WTC11 (cell line): Measurements from ENCODE around the gene PRKCE.

ENCODE experiments used
- ATF3 ChIP-seq: sonication (generic); formaldehyde crosslinking; conservative IDR thresholded peaks from 2 replicates; pipeline ENCODE4 v1.8.1; 2022; ENCODE audit warnings: mild to moderate bottlenecking, missing genetic modification reagents
- CREB1 ChIP-seq: sonication (generic); formaldehyde crosslinking; IDR thresholded peaks from 2 replicates; pipeline ENCODE4 v1.8.0; 2023; ENCODE audit warnings: mild to moderate bottlenecking, missing genetic modification reagents
- CTCF ChIP-seq: fragments of 200-600 bp; IDR thresholded peaks from 2 replicates; pipeline ENCODE4 v1.8.0; 2022; ENCODE audit warnings: antibody characterized with exemption
- EMX1 ChIP-seq: fragments of 250-450 bp; sonication (Bioruptor Pico); IDR thresholded peaks from 2 replicates; pipeline ENCODE4 v1.8.0; 2021; ENCODE audit warnings: mild to moderate bottlenecking
- ERG ChIP-seq: fragments of 250-450 bp; sonication (Bioruptor Pico); IDR thresholded peaks from 2 replicates; pipeline ENCODE4 v1.8.0; 2021; ENCODE audit warnings: mild to moderate bottlenecking
- MAX ChIP-seq: sonication (generic); formaldehyde crosslinking; IDR thresholded peaks from 2 replicates; pipeline ENCODE4 v1.8.0; 2022; ENCODE audit warnings: mild to moderate bottlenecking, missing genetic modification reagents
- NFYB ChIP-seq: sonication (generic); formaldehyde crosslinking; conservative IDR thresholded peaks from 2 replicates; pipeline ENCODE4 v1.8.0; 2022; ENCODE audit warnings: low read depth, missing genetic modification reagents
- SMAD3 ChIP-seq: sonication (generic); formaldehyde crosslinking; IDR thresholded peaks from 2 replicates; pipeline ENCODE4 v1.8.0; 2022; ENCODE audit warnings: missing genetic modification reagents, mild to moderate bottlenecking, borderline replicate concordance
- STAT6 ChIP-seq: sonication (generic); formaldehyde crosslinking; conservative IDR thresholded peaks from 2 replicates; pipeline ENCODE4 v1.8.1; 2023; ENCODE audit warnings: mild to moderate bottlenecking, low read depth, missing genetic modification reagents, moderate library complexity
- ZNF138 ChIP-seq: sonication (generic); formaldehyde crosslinking; conservative IDR thresholded peaks from 2 replicates; pipeline ENCODE4 v1.8.1; 2022; ENCODE audit warnings: mild to moderate bottlenecking, moderate library complexity, missing genetic modification reagents

- no peak for TF ChIP-seq CTCF
- no peak for TF ChIP-seq MAX (CRISPR knock-in tag)
- TF ChIP-seq SMAD3 (CRISPR knock-in tag), result no peak
- no peak for TF ChIP-seq ERG (CRISPR knock-in tag)
- TF ChIP-seq EMX1 (CRISPR knock-in tag), result no peak
- TF ChIP-seq NFYB (CRISPR knock-in tag), result no peak
- TF ChIP-seq STAT6, result no peak
- TF ChIP-seq CREB1 (CRISPR knock-in tag), result no peak
- no peak for TF ChIP-seq ATF3 (CRISPR knock-in tag)
- no peak for TF ChIP-seq ZNF138 (CRISPR knock-in tag)
These were observed 584.8 kb downstream of the PRKCE start for GRCh38 chr2:46236006-46236875.
